ENCODE results near the gene CLDN7. TPM values are rescaled to one million over a fixed set of nuclear protein-coding genes. Genes with fewer than 3 reads are reported as not detected.
"Not testable (repeated sequence)": the region's sequence is repeated elsewhere in the genome, so short reads cannot be mapped to it uniquely, and the experiment has no call there.

The CLDN7 gene
- total RNA-seq, 1 donor from 2014 or later = 2.7 TPM

- no peak for DNase-seq (ENCODE audit: low read depth in 2 of 2)
Observed at GRCh38 chr17:7256766-7257456, 5.4 kb downstream of the CLDN7 start.

DNA sequence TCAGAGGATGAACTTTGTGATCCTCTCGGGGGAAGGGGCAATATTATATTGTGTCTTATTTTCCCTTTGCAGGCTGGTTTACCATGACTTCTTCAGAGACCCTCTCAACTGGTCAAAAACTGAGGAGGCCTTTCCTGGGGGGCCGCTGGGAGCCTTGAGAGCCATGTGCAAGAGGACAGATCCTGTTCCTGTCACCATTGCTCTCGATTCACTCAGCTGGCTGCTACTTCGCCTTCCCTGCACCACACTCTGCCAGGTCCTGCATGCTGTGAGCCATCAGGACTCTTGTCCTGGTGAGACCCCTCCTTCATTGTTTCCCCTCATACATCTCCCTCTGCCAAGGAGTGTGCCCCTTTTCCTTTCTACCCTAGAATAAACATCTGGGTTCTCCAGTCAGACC lies 7.8 kb downstream of the CLDN7 start:
- no peak for DNase-seq (ENCODE audit: low read depth in 2 of 2)

GRCh38 chr17:7253082-7253481 lies 9.2 kb downstream of the CLDN7 start:
- DNase-seq (ENCODE audit: low read depth in 2 of 2) = no peak

DNA sequence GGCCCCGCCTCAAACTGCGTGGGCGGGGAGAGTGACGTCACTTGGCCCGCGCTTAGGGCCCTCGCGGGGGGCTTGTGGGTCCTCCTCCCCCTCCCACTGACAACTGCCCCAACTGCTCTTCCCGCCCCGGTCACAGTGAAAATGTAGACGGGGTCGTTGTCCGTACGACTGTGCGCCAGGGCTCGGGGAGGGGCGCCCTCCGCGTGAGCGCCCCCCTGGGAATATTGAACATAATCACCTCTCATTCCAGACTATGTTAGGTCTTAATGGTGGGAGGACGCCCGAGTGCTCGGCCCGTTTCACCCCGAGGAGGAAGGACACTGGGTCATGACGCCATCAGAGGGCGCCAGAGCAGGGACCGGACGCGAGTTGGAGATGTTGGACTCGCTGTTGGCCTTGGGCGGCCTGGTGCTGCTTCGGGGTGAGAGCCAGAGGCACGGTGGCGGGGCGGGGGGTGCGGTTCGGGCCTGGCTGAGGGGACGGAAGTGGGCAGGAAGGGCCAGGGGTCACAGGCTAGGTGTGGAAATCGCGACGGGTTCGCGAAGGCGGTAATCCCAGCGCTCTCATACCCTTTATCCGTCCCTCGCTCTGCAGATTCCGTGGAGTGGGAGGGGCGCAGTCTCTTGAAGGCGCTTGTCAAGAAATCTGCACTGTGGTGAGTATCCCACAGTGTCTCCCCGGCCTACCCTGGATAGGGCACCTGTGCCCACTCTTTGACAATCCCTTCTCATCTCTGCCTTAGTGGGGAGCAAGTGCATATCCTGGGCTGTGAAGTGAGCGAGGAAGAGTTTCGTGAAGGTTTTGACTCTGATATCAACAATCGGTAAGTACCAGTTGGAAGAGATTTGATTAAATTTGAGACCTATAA lies 9.9 kb downstream of the CLDN7 start, which contains the start of gene ELP5:
ELP5 (plus strand) TSS at position 40 of the 868 bp plus-strand sequence; CDS start at position 376, 336 bp downstream.
- DNase-seq (ENCODE audit: low read depth in 2 of 2) = peak; percentile 91 to 95

DNA sequence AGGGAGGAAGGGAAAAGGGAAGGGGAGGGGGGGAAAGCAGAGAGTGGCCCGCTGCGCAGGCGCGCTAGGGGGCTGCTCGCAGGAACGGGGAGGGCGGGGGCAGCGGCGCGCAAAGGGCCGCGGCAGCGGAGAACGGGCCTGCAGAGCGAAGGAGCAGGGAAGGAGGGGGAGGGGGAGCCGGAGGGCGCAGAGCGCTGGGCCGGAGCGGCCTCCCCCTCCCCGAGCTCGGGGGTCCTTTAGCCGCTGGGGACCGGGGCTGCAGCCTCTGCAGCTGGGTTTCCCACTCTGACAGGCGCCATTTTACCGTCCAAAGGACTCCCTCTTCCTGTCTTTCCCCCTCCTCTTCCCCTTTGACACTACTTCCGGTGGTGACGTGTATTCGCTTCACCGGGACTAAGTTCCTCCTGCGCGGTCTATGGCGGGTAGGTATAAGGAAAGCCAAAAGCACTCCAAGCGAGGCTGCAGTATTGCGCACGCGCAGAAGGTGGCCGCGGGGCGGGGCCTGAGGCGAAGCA lies 10.6 kb downstream of the CLDN7 start, which contains the start of gene CTDNEP1:
CTDNEP1 (minus strand) TSS at position 74 of the 515 bp plus-strand sequence. CDS start 438 bp downstream, outside the sequence.
- peak; percentile 100 for DNase-seq (ENCODE audit: low read depth in 2 of 2)

- peak in 1 of 2 donors; percentile 74 for DNase-seq (ENCODE audit: low read depth in 2 of 2)
Observed at GRCh38 chr17:7250695-7251627, 11.3 kb downstream of the CLDN7 start.

DNA sequence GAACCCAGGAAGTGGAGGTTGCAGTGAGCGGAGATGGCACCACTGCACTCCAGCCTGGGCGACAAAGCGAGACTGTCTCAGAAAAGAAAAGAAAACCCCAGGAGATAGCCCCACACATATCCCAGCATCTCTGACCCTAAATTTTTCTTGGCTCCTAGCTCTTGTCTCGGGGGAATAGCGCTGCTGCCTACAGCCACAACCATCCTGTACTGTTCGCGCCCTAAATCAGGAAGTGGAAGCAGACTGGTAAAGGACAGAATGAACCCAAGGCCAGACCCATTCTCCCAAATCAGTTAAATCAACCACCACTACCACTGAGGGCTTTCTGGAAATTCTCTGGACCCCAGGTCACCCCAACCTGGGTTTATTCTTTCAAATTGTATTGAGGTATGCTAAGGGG lies 12.4 kb downstream of the CLDN7 start:
- DNase-seq (ENCODE audit: low read depth in 2 of 2) = no peak

DNA sequence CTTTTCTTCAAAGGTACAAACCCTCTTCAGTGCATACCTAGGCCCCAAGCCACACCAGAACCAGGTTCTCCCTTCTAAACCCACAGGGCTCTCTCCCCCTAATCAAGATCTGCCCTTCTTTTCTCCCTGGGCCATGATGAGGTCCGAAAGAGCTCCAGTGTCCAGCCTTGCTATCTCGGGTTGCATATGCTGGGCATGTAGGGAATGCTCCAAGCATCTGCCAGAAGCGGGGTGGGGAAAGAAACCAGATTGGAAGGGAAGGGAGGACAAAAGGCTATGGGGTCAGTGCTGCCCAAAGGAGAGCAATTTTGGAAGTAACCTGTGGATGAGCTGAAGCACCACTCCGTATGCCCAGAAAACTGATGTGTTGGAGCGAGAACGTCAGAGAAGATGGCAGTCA lies 13.1 kb downstream of the CLDN7 start:
- no peak for DNase-seq (ENCODE audit: low read depth in 2 of 2)

GRCh38 chr17:7248796-7249195 lies 13.5 kb downstream of the CLDN7 start:
- no peak for DNase-seq (ENCODE audit: low read depth in 2 of 2)

DNA sequence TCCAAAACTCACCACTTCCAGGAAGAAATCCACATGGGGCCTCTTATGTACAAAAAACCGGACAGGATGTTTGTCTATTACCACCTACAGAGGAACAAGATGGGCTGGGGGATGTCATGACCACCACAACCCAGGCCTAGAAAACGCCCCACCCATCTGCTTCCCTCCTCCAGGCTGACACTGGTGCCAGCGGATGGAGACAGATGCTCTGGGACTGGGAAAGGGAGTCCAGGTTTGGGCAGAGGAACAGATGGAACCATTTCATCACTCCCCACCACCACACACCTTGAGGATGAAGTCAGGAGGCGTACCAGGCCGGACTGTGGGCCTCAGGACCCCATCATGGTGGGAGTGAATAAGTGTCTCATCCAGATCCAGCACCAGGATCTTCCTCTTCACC lies 15.5 kb downstream of the CLDN7 start:
- DNase-seq (ENCODE audit: low read depth in 2 of 2) = no peak

DNA sequence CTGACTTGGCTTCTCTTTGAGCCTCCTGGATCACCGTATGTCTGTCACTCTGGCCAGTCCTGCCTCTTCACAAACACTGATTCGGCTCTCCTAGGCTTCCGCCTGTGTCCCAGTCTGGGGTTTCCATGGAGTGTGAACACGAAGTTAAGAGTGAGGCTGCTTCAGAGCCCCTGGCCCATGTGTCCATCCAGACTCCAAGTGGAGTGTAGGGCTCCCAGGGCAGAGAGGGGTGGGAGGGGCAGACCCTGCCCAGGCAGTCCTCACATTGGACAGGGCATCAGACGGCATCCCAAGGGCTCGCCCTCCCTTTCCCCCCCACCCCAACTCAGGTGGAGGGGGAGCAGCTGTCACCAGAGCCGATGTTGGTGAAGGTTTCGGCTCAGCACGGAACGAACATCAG lies 18.4 kb downstream of the CLDN7 start:
- not testable (repeated sequence) for DNase-seq (ENCODE audit: low read depth in 2 of 2)

GRCh38 chr17:7243453-7243729 lies 18.9 kb downstream of the CLDN7 start:
- no peak for DNase-seq (ENCODE audit: low read depth in 2 of 2)

DNA sequence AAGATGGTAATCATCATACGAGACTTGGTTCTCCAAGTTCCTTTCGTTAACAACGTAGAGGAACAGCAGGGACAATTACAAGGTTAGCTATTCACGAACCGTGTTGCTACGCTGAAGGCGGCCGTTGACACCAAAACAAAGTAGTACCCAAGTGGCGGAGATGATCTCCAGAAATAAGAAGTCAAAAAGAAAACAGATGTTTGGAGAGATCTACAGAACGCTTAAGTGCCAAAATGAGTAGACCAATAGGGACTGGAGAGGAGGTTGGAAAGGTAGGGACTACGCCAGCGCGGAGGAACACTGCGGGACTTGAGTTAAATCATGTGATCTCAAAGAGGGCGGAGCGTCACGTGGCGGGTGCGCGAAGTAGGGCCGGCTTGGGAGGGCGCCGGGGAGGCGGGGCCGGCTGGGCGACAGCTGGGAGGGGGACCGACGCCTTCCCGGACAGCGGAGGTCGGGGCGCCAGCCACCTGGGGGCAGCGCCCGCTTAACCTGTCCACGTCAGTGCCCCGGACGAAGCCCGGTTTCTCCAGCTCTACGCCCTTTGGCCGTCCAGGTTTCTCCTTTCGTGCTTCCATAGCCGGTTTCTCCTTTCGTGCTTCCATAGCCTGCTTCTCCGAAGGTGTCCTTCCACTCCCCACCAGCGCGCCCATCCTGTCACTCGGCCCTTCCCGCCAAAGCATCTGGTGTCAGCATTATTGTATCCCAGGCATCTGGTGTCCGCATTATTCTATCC lies 19.4 kb downstream of the CLDN7 start:
- peak; percentile 94 to 98 for DNase-seq (ENCODE audit: low read depth in 2 of 2)

GRCh38 chr17:7241783-7242716 lies 20.2 kb downstream of the CLDN7 start, which contains the start of gene GABARAP:
TSS of gene GABARAP (minus strand) at chr17:7242449. CDS start at chr17:7242330, 119 bp downstream.
- peak; percentile 82 to 95 for DNase-seq (ENCODE audit: low read depth in 2 of 2)

- no peak for DNase-seq (ENCODE audit: low read depth in 2 of 2)
Observed at GRCh38 chr17:7241090-7241733, 21.1 kb downstream of the CLDN7 start.

DNA sequence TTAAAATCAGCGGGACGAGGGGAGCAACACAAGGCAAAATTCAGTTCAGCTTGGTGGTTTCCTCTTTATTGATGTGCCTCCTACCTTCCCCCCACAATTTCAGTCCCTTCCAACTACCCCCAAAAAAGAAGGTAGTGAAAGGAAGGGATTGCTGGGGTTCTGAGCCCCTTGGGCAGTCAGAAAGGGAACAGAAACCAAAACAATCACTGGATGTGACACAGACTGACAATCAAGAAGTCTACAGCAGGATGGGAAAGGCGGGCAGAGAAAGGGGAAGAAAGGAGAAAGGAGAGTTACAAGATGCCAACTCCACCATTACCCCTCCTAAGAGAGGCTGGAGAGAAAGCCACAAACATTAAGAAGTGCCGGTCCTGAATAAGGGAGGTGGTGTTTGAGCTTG lies 21.9 kb downstream of the CLDN7 start:
- DNase-seq (ENCODE audit: low read depth in 2 of 2) = no peak

DNA sequence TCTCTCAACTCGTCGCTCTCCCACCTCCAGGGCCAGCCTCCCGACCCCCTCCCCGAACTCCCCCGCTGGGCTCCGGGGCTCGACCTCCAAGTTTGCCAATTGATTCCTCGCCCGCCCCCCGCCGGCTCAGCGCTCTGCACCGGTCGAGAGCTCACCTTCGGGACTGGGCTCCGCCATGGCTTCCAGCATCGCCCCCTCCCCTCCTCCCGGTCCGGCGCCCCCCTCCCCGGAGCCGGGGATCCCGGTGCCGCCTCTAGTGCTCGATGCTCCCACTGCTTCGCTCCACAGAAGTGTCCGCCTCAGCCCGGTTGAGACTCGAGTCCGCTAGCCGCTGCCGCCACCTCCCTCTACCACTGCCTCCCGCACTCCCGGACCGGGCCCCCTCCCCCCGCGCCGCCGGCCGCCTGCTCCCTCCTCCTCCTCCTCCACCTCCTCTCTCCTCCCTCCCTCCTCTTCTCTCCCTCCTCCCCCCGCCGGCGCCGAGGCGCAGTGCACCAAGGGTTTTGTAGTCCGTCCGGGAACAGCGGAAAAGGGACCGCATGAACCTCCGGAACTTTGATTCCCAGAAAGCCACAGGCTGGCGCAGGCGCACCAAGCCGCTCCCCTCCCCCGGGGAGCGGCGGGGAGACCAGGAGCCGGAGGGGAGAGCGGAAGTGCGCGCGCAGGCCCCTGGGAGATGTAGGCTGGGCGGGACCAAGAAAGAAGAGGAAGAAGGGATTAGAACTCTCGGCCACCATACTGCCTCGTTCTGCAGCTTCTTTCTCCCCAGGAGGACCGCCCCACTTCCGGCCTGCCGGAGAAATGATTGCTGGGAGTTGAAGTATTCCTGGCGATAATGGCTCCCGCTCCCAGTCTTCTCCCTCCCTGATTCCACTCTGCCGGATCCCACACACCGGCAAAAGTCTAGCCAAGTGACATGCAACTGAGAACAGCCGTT lies 22.9 kb downstream of the CLDN7 start, which contains the start of gene PHF23:
PHF23 (minus strand) TSS at position 367 of the 937 bp plus-strand sequence; CDS start at position 189, 178 bp downstream.
- peak; percentile 99 for DNase-seq (ENCODE audit: low read depth in 2 of 2)

All from dermis microvascular lymphatic vessel endothelial cell (primary cell).